H1 (cell line): ENCODE measurements around the gene UVRAG. TPM values are rescaled to one million over a fixed set of nuclear protein-coding genes. Genes with fewer than 3 reads are reported as not detected.

Source experiments
- CTCF ChIA-PET: fragments of 300-600 bp; sonication (Branson Sonifier 250); formaldehyde crosslinking; loops from one replicate; lab custom pipeline; 2021; ENCODE audit not compliant: partially characterized antibody; lab: Charles Lee
- POLR2A ChIA-PET: fragments of 300-600 bp; sonication (Branson Sonifier 250); formaldehyde crosslinking; loops from one replicate; lab custom pipeline; 2021; ENCODE audit warnings: inconsistent platforms; ENCODE audit not compliant: partially characterized antibody; lab: Charles Lee
- DNase-seq, 2 experiments: peaks; one replicate each; pipeline versions ENCODE4 v3.0.0 to v3.0.0-alpha.2; 2010 to 2022; ENCODE audit warnings: low spot score in 2 of 2, low read depth in 1 of 2, mixed read lengths in 1 of 2
- FAIRE-seq: peaks from 2 replicates; lab custom pipeline; 2011; peaks lifted over from hg19 to GRCh38; lab: Jason Lieb, UNC
- H2AFZ ChIP-seq: 2 replicates; pipeline ENCODE4 v1.8.1; 2012; ENCODE audit warnings: low read length, inconsistent platforms
- H2AK5ac ChIP-seq: 2 replicates; pipeline ENCODE4 v1.6.1; 2013; ENCODE audit warnings: low read depth, low read length
- H2BK120ac ChIP-seq: replicated peaks from 2 replicates; pipeline ENCODE3; 2013; ENCODE audit warnings: low read depth, low read length, inconsistent platforms
- H2BK12ac ChIP-seq: 2 replicates; pipeline ENCODE4 v1.6.1; 2013; ENCODE audit warnings: low read depth, low read length
- H2BK15ac ChIP-seq: 2 replicates; pipeline ENCODE4 v1.6.1; 2013; ENCODE audit warnings: low read length
- H2BK20ac ChIP-seq: 2 replicates; pipeline ENCODE4 v1.6.1; 2013; ENCODE audit warnings: low read length
- H2BK5ac ChIP-seq: 2 replicates; pipeline ENCODE4 v1.6.1; 2013; ENCODE audit warnings: low read depth, low read length
- H3K14ac ChIP-seq: 2 replicates; pipeline ENCODE4 v1.6.1; 2013; ENCODE audit warnings: inconsistent platforms; ENCODE audit not compliant: insufficient read length
- H3K18ac ChIP-seq: 2 replicates; pipeline ENCODE4 v1.6.1; 2013; ENCODE audit warnings: low read length; ENCODE audit errors: extremely low read depth
- H3K23ac ChIP-seq: 2 replicates; pipeline ENCODE4 v1.6.1; 2013; ENCODE audit warnings: inconsistent platforms; ENCODE audit not compliant: insufficient read length
- H3K23me2 ChIP-seq: 2 replicates; pipeline ENCODE4 v1.6.1; 2013; ENCODE audit warnings: low read depth, low read length
- H3K27ac ChIP-seq: 2 replicates; pipeline ENCODE4 v1.6.1; 2011; ENCODE audit warnings: low read depth, low read length, inconsistent platforms
- H3K27me3 ChIP-seq, 4 experiments: replicated peaks in 1 of 4; 1 replicate in 1 of 4; 2 replicates in 3 of 4; pipeline versions ENCODE4 v1.6.1 to v1.8.1; 2011 to 2013; ENCODE audit warnings: low read length in 3 of 4, mild to moderate bottlenecking in 3 of 4, inconsistent platforms in 2 of 4, mixed read lengths in 2 of 4, moderate library complexity in 1 of 4; ENCODE audit not compliant: control insufficient read depth in 3 of 4, insufficient read depth in 3 of 4; ENCODE audit errors: extremely low read depth in 1 of 4
- H3K36me3 ChIP-seq, 4 experiments: 2 replicates each; pipeline versions ENCODE4 v1.6.1 to v1.8.1; 2011 to 2013; ENCODE audit warnings: mild to moderate bottlenecking in 4 of 4, low read length in 3 of 4, moderate library complexity in 2 of 4, control low read depth in 1 of 4, inconsistent platforms in 1 of 4; ENCODE audit not compliant: insufficient read depth in 4 of 4, control insufficient read depth in 2 of 4
- H3K4ac ChIP-seq: replicated peaks from 2 replicates; pipeline ENCODE3; 2013; ENCODE audit warnings: low read length, low read depth, mixed read lengths, inconsistent platforms; ENCODE audit not compliant: insufficient read length
- H3K4me1 ChIP-seq, 4 experiments: replicated peaks in 1 of 4; 1 replicate in 1 of 4; 2 replicates in 3 of 4; pipeline versions ENCODE4 v1.6.1 to v1.8.1; 2011 to 2013; ENCODE audit warnings: low read length in 3 of 4, inconsistent platforms in 2 of 4, mixed read lengths in 1 of 4; ENCODE audit not compliant: insufficient read depth in 4 of 4, control insufficient read depth in 3 of 4
- H3K4me2 ChIP-seq, 2 experiments: 2 replicates each; pipeline versions ENCODE4 v1.6.1 to v1.8.1; 2011 to 2013; ENCODE audit warnings: low read depth in 2 of 2, low read length in 2 of 2, control low read depth in 1 of 2, inconsistent platforms in 1 of 2, mild to moderate bottlenecking in 1 of 2; ENCODE audit not compliant: insufficient read depth in 1 of 2
- H3K4me3 ChIP-seq, 4 experiments: fragments of 200-600, 300-600 bp in 1 of 4; sonication (generic), shearing (Covaris generic), sonication (Bioruptor Twin) in 1 of 4; 2 replicates each; pipeline versions ENCODE4 v1.5.1 to v1.8.1; 2011 to 2016; ENCODE audit warnings: low read length in 4 of 4, low read depth in 3 of 4, control low read depth in 2 of 4, inconsistent platforms in 2 of 4, mild to moderate bottlenecking in 2 of 4, mixed read lengths in 1 of 4, moderate library complexity in 1 of 4; ENCODE audit not compliant: insufficient read depth in 2 of 4; ENCODE audit errors: extremely low read depth in 1 of 4
- H3K56ac ChIP-seq: replicated peaks from 2 replicates; pipeline ENCODE3; 2013; ENCODE audit warnings: low read depth, mild to moderate bottlenecking, mixed read lengths, low read length, inconsistent platforms; ENCODE audit not compliant: insufficient read length
- H3K79me1 ChIP-seq: 2 replicates; pipeline ENCODE4 v1.6.1; 2013; ENCODE audit warnings: low read depth, low read length, control low read depth
- H3K79me2 ChIP-seq, 2 experiments: 2 replicates each; pipeline versions ENCODE4 v1.6.1 to v1.8.1; 2012 to 2013; ENCODE audit warnings: low read length in 2 of 2, mild to moderate bottlenecking in 2 of 2, inconsistent platforms in 1 of 2; ENCODE audit not compliant: insufficient read depth in 2 of 2, control insufficient read depth in 1 of 2
- H3K9ac ChIP-seq, 4 experiments: replicated peaks in 1 of 4; 1 replicate in 1 of 4; 2 replicates in 3 of 4; pipeline versions ENCODE4 v1.6.1 to v1.8.1; 2011 to 2013; ENCODE audit warnings: low read depth in 3 of 4, low read length in 3 of 4, control low read depth in 2 of 4, mild to moderate bottlenecking in 2 of 4, moderate library complexity in 2 of 4, inconsistent platforms in 1 of 4; ENCODE audit errors: extremely low read depth in 1 of 4
- H3K9me3 ChIP-seq, 2 experiments: 2 replicates each; pipeline versions ENCODE4 v1.6.1 to v1.8.1; 2012 to 2013; ENCODE audit warnings: mild to moderate bottlenecking in 2 of 2, moderate library complexity in 2 of 2, control low read depth in 1 of 2, inconsistent platforms in 1 of 2, low read depth in 1 of 2, low read length in 1 of 2, mixed read lengths in 1 of 2; ENCODE audit not compliant: insufficient read depth in 2 of 2
- H4K20me1 ChIP-seq, 2 experiments: replicated peaks in 1 of 2; 2 replicates each; pipeline versions ENCODE3 to v1.8.1; 2011 to 2013; ENCODE audit warnings: inconsistent platforms in 2 of 2, low read length in 2 of 2, mild to moderate bottlenecking in 1 of 2; ENCODE audit not compliant: insufficient read depth in 2 of 2, control insufficient read depth in 1 of 2
- H4K5ac ChIP-seq: 2 replicates; pipeline ENCODE4 v1.6.1; 2013; ENCODE audit warnings: low read length, low read depth, mixed read lengths, inconsistent platforms; ENCODE audit not compliant: insufficient read length
- H4K8ac ChIP-seq: 2 replicates; pipeline ENCODE4 v1.8.0; 2013; ENCODE audit warnings: mild to moderate bottlenecking, moderate library complexity, low read length, inconsistent platforms; ENCODE audit not compliant: insufficient read depth; ENCODE audit errors: extremely low read depth
- H4K91ac ChIP-seq: replicated peaks from 2 replicates; pipeline ENCODE3; 2013; ENCODE audit warnings: low read length, mixed read lengths, inconsistent platforms; ENCODE audit not compliant: insufficient read length
- EP300 ChIP-seq, 2 experiments: IDR thresholded peaks; 1 replicate in 1 of 2; 2 replicates in 1 of 2; pipeline ENCODE4 v1.6.1; 2011 to 2012; ENCODE audit warnings: low read depth in 2 of 2, low read length in 2 of 2, mild to moderate bottlenecking in 2 of 2, borderline replicate concordance in 1 of 2, inconsistent platforms in 1 of 2, moderate library complexity in 1 of 2
- HDAC6 ChIP-seq: IDR thresholded peaks from one replicate; pipeline ENCODE4 v1.7.1; 2012; ENCODE audit warnings: low read depth, mild to moderate bottlenecking, inconsistent platforms, low read length, moderate library complexity
- KDM1A ChIP-seq: fragments of 200-600, 300-600 bp; sonication (generic); IDR thresholded peaks from 2 replicates; pipeline ENCODE4 v1.7.1; 2016; ENCODE audit warnings: mild to moderate bottlenecking, low read length, borderline replicate concordance
- NRF1 ChIP-seq: IDR thresholded peaks from 2 replicates; pipeline ENCODE4 v1.6.1; 2011; ENCODE audit warnings: mild to moderate bottlenecking, low read depth, low read length, improper control_type of control experiment
- PHF8 ChIP-seq: fragments of 200-600 bp; sonication (generic); conservative IDR thresholded peaks from 2 replicates; pipeline ENCODE4 v1.7.1; 2012; ENCODE audit warnings: low read depth, mild to moderate bottlenecking, inconsistent platforms, low read length, moderate library complexity
- POLR2AphosphoS5 ChIP-seq: IDR thresholded peaks from 2 replicates; pipeline ENCODE4 v1.6.1; 2011; ENCODE audit warnings: low read depth, low read length
- RNF2 ChIP-seq: fragments of 200-900, 300-1000 bp; sonication (generic); IDR thresholded peaks from 2 replicates; pipeline ENCODE4 v1.7.1; 2016; ENCODE audit warnings: borderline replicate concordance, low read depth, mild to moderate bottlenecking, antibody characterized with exemption, low read length; ENCODE audit not compliant: poor library complexity, severe bottlenecking; ENCODE audit errors: missing control alignments
- SAP30 ChIP-seq: fragments of 300-600 bp; sonication (generic); IDR thresholded peaks from 2 replicates; pipeline ENCODE4 v1.7.1; 2012; ENCODE audit warnings: low read length, moderate library complexity, mild to moderate bottlenecking, inconsistent platforms; ENCODE audit not compliant: insufficient read depth, insufficient replicate concordance
- TBP ChIP-seq: IDR thresholded peaks from 2 replicates; pipeline ENCODE4 v1.6.1; 2011; ENCODE audit warnings: low read depth, low read length, improper control_type of control experiment
- TEAD4 ChIP-seq: IDR thresholded peaks from 2 replicates; pipeline ENCODE4 v1.6.1; 2012; ENCODE audit warnings: low read depth, low read length, inconsistent platforms, mixed read lengths
- WGBS, 2 experiments: shearing (Covaris generic) in 1 of 2; methylation state at CpG; one replicate each; pipeline versions ENCODE4 v1.1.6 to v1.1.7; 2013 to 2015; ENCODE audit warnings: low lambda C conversion rate in 2 of 2, mixed read lengths in 2 of 2, inconsistent platforms in 1 of 2, low coverage in 1 of 2, missing lambda C conversion rate in 1 of 2; ENCODE audit not compliant: insufficient replicate concordance in 2 of 2, insufficient coverage in 1 of 2, insufficient read length in 1 of 2; ENCODE audit errors: extremely low coverage in 1 of 2, missing lambda C conversion rate in 1 of 2; 5-methylcytosine and 5-hydroxymethylcytosine counted together
- polyA plus RNA-seq, 7 experiments: library from polyadenylated mRNA; depleted of rRNA in 3 of 7; stranded (reverse) in 5 of 7; unstranded in 2 of 7; fragments of >200 nt in 5 of 7; fragments of 200-250 nt in 2 of 7; gene quantifications; 1 replicate in 5 of 7; 2 replicates in 1 of 7; 4 replicates in 1 of 7; pipeline versions ENCODE4 v1.2.1 to v1.2.3, GENCODE V29; 2011 to 2013; ENCODE audit warnings: missing spikeins in 2 of 7, mixed read lengths in 2 of 7
- total RNA-seq: library from RNA; stranded (reverse); fragmentation: NEBNext Ultra II Directional; extraction: Animal tissue kit (Norgen Biotek cat#: 25700); gene quantifications from 2 replicates; pipeline ENCODE4 v1.2.1, GENCODE V29; 2021

The UVRAG gene
- total and polyA plus RNA-seq, 2 of the 8 experiments (the other 6 are each of a cell fraction or from before 2014, with no cell fraction given): 5.5 to 14.7 TPM

DNA sequence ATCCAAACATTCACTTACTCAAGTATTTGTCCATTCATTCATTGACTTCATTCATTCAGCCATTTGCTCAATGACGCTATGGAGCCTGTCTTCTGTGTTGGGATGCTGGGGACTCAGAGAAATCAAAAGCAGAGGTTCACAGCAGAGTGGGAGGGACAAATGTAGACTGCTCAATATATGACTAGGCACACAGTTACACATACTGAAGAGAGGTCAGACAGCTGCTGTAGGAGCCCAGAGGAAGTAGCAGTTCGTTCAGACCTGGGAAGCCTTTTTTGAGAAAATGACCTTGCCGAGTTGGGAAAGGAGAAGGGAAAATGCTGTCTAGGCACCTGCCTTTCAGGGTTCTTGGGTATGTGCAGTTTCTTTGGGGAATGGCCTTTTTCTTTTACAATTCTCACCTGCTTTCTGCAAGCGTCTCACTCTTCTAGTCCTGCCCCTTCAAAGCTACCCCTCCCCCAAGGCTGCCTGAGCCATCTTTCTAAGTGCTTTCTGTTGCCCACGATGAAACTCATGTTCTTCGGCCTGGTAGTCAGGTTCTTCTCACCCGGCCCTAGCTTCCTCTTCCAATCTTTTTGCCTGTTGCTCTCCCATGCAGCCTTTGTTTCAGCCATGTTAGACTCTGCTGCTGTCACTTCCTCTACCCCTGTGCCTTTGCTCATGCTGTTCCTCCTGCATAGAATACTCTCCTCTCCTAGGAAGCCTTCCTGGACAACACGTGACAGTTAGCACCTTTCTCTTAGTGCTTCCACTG, 4.2 kb upstream of the UVRAG start:
- Histone ChIP-seq H3K9ac (no peak overlapping the region), H2AFZ (no peak overlapping the region), H3K79me2 (no peaks in the 10 kb centered on the region), H3K23me2 (peaks cover 5% of the 10 kb centered on the region; the same call in 1 of the 2 replicates), H2BK20ac (no peak overlapping the region), H3K36me3 (no peaks in the 10 kb centered on the region), H2BK5ac (no peak overlapping the region), H3K27me3 (no peaks in the 10 kb centered on the region), H2BK12ac (peak overlapping the region; percentile 60; the same call in 1 of the 2 replicates), H3K4me3 (no peak overlapping the region), H2BK15ac (0 out of 2 replicates have a peak overlapping the region, but pooled peaks have one; percentile 53), H4K20me1 (no peaks in the 10 kb centered on the region), H4K91ac (no peak overlapping the region), H2AK5ac (no peak overlapping the region), H3K9me3 (no peaks in the 10 kb centered on the region), H3K18ac (no peak overlapping the region), H3K56ac (no peak overlapping the region), H4K5ac (no peak overlapping the region), H3K14ac (no peak overlapping the region), H2BK120ac (no peak overlapping the region), H3K79me1 (no peaks in the 10 kb centered on the region), H3K23ac (no peak overlapping the region), H4K8ac (no peak overlapping the region), H3K4me1 (peaks cover 2 to 12% (median 5%) of the 10 kb centered on the region in 4 experiments; a peak in 5 of 7 replicates), H3K27ac (no peak overlapping the region), H3K4ac (no peak overlapping the region), H3K4me2 (no peak overlapping the region)
- 80% methylated on average over 8 of the region's 8 CpGs; no CpG with 5 or more reads in 1 of the 2 experiments for WGBS, 2 experiments
- CTCF ChIA-PET: interaction anchor here (0.8 to 6.3 kb wide), 6 partner anchors 8 to 659 kb away, joined by 3 to 40 read pairs (median 5); no protein-coding TSS in a partner anchor
- DNase-seq: no peak
- POLR2A ChIA-PET: interaction anchor here (1.1 kb wide), 1 partner anchor 42 kb away, joined by 4 read pairs; the partner anchor contains the start of gene DGAT2
- TF ChIP-seq PHF8: no peak
- no peak for TF ChIP-seq TEAD4
- TF ChIP-seq EP300 (IDR thresholded peaks at IDR 0.05; ENCODE audit: borderline replicate concordance in 1 of 2, low read depth in 2 of 2, low read length in 2 of 2): no peak
- TF ChIP-seq KDM1A: no peak
- TF ChIP-seq NRF1: no peak
- TF ChIP-seq RNF2: no peak
- no peak for TF ChIP-seq SAP30
- no peak for TF ChIP-seq HDAC6
- TF ChIP-seq POLR2AphosphoS5: no peak
- TF ChIP-seq TBP: no peak
- no peak for FAIRE-seq
